Breast epithelium (tissue), 3 donors: ENCODE data around the gene RUFY2.

Experiments
- POLR2A ChIP-seq: fragments of 450-650 bp; IDR thresholded peaks from one replicate; pipeline ENCODE4 v1.6.1; 2016; ENCODE audit warnings: antibody characterized with exemption, mild to moderate bottlenecking, moderate library complexity
- TF ChIP-seq, protein P1 (sequence below), 3 donors: fragments of 450-650 bp; IDR thresholded peaks; one replicate each; pipeline ENCODE4 v1.5.1; 2016 to 2017; ENCODE audit warnings: antibody characterized with exemption in 3 of 3, mild to moderate bottlenecking in 3 of 3, moderate library complexity in 3 of 3

DNA sequence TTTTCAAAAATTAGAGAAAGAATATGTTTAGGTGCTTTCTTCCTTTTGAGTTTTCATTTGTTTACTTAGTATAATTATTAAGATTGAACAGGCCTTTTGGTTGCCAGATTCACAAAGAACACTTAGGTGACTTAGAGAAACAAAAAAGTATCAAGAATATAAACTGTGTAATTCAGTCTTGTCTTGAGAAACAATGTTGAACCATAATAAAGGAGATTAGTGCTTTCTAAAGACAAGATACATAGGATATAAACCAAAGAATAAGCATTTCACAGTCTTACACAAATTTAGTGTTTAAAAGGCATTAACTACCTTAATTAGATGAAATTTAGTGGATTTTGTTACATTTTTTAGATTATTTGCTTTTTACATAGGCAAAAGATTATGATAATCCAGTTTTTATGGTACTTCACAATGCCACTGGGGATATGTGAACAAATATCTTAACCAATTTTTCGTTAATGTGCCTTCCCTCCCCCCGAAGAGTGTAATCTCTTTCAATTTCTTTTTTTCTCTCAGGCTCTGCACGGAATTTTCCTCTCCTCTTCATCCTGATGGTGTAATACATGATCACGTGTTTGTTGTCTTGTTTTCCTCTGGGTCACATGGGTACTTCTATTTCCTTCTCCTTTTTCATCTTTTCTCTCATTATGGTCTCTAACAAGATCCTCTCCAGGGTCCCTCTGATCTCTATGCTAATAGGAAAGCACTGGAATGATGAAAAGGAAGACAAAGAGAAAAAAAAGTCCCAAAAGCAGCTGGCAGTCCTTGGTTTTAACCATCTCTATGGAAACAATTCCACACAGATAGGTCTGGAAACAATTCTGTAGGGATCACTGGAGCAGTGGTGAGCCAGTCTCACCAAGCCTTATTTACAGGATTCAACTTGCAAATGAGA, 78.9 kb downstream of the RUFY2 start:
- TF ChIP-seq, protein P1, sequence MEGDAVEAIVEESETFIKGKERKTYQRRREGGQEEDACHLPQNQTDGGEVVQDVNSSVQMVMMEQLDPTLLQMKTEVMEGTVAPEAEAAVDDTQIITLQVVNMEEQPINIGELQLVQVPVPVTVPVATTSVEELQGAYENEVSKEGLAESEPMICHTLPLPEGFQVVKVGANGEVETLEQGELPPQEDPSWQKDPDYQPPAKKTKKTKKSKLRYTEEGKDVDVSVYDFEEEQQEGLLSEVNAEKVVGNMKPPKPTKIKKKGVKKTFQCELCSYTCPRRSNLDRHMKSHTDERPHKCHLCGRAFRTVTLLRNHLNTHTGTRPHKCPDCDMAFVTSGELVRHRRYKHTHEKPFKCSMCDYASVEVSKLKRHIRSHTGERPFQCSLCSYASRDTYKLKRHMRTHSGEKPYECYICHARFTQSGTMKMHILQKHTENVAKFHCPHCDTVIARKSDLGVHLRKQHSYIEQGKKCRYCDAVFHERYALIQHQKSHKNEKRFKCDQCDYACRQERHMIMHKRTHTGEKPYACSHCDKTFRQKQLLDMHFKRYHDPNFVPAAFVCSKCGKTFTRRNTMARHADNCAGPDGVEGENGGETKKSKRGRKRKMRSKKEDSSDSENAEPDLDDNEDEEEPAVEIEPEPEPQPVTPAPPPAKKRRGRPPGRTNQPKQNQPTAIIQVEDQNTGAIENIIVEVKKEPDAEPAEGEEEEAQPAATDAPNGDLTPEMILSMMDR (IDR thresholded peaks at IDR 0.05), result no peak
- TF ChIP-seq POLR2A, result no peak
